NCI-H2081 (cell line): Measurements from ENCODE around the gene MAF.

Experiments
- DNase-seq, 2 experiments: peaks; one replicate each; lab custom pipeline; 2025; lab: John Stamatoyannopoulos, UW

MAF gene

DNA sequence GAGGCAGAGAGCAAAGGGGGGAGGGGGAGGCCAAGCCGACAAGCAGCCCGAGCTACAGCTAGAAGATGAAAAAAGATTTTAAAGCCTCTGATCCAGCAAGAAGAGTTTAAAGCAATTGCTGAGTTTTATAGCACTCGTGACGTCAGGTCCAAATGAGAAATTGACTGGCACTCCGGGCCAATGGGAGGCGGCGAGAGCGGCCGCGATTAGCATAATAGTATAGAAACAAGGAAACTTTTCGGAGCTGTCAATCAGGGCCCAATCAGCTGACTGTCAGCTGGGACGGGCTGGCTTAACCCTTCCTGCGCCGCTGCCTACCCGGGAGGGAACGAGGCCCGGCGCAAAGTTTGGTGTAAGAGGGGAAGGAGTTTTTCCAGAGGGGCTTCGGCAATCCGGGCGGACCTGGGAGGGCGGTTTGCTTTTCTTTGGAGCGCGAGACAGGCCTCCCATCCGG lies at the start of gene MAF:
Gene MAF, minus strand, starts transcription at position 100 of the 454 bp plus-strand sequence. CDS start 835 bp downstream, outside the sequence.
- DNase-seq, result peak; percentile 44 to 80

DNA sequence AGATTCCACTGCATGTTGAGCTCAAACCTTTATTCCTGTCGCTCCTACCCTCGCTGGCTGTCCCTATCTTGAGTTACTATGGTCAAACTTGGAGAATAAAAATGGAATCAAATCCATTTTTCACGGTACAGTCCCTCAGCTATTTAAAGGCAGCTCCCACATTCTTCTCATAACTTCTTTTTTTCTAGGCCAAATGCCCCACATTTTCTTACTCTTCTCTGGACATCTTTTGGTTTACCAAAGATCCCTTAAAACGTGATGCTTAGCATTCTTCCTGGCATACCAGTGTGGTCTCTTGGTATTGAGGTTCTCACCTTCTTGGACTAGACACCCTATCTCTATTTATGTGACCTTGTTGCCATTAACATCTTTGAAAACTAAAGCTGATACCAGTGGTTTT lies 48.3 kb upstream of the MAF start:
- DNase-seq, result no peak

DNA sequence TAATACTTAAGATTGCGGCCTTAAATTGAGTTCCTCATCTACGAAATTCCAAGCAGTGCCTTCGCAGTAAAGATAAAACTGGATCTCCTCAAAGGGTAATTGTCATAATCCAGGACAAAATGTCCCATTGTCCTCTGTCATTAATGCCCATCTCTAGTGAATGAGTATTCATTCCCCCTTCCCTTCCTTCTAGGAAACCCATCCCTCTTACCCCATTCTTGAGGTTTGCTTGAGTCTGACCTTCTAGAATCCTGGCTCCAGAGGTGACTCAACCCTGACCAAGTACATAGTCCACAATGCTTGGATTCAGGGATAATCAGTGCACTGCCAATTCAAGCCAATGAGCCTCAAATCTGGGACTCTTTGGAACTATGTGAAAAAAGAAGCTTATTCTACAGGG lies 47.0 kb upstream of the MAF start:
- no peak for DNase-seq

GRCh38 chr16:79645701-79646100 lies 45.2 kb upstream of the MAF start:
- no peak for DNase-seq

GRCh38 chr16:79644971-79645667 lies 44.6 kb upstream of the MAF start:
- no peak for DNase-seq

- DNase-seq, result no peak
These were observed 42.1 kb upstream of the MAF start for GRCh38 chr16:79642652-79643051.

DNA sequence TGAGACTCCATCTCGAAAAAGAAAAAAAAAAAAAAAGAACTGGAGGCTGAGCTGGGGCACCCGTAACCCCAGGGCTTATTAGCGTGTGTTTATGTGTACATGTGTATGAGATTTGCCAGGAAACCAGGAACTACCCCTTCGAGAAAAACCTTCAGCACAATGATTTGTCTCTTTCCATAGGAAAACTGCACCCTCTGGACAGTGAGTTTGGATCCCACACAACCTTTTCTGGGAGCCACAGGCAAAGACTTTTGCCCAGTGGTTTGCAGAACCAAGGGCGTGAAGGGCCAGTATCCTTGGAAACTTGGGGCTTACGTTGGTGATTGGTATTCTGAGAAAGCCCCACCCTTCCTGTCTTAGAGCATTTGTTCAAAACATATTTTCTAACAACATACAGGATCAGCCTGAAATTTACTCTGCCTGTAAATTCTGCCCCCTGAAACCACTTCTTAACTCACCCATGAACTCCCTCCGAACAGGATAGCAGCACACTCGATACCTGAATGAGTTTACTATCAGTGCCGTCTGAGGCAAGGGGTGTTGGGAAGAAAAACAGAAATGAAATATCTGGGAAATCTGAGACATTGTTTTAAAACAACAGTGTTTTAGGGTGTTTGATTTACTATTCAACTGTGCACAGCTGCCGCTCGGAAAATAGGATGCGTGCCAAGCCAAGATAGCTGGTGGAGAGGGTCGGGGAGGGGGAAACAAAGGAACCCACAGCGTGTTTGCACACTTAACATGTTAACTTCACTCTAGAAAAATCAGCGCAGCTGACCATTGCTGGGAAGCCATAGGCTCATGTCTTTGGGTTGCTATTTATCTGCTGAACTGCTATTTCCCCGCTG lies 40.2 kb upstream of the MAF start:
- peak; percentile 48 to 75 for DNase-seq

DNA sequence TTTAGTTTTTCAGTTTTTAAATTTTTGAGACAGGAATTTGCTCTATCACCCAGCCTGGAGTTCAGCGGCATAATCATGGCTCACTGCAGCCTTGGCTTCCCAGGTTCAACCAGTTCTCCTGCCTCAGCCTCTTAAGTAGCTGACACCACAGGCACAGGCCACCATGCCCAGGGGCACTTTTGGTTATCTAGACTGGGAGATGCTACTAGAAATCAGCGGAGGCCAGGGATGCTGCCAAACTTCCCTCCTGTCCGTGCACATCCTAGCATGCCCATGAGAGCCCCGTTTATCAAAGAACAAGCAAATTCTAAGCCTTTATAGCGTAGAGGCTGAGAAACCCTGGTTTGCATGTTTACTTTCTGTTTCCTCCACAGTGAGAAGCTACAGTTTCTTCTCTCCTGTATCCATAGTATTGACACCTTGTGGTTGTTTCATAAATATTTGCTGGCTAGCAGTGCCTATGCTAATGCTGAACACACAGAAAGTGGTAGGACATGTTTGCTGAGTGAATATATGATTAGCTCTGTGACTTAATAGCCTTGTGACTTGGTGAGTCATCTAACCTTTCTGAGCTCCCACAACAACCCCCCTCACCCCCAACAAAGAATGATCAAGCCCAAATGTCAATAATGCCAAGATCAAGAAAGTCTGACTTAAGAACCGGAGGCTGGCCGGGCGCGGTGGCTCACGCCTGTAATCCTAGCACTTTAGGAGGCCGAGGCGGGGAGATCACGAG lies 39.2 kb upstream of the MAF start:
- DNase-seq, result no peak

- DNase-seq, result no peak
These were observed 37.8 kb upstream of the MAF start for GRCh38 chr16:79638386-79638785.

GRCh38 chr16:79635488-79635887 lies 35.0 kb upstream of the MAF start:
- DNase-seq, result no peak

GRCh38 chr16:79634298-79634697 lies 33.8 kb upstream of the MAF start:
- DNase-seq, result no peak

DNA sequence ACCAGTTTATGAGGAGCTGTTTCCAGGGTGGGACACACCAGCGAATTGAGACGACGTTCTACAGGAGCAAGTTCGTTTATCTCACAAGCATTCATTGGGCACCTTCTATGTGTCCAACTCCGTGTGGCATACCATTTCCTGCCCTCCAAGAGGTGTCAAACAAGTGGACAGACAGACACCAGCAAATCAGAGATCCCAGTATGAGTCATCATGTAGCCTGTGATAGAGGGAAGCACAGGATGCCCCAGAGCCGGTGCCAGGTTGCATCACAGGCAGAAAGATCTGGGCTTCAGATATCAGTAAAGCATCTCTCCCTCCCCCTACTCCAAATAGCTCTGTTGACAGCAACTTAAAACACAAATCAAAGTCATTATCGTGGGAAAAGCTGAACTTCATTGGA lies 31.8 kb upstream of the MAF start:
- no peak for DNase-seq

DNA sequence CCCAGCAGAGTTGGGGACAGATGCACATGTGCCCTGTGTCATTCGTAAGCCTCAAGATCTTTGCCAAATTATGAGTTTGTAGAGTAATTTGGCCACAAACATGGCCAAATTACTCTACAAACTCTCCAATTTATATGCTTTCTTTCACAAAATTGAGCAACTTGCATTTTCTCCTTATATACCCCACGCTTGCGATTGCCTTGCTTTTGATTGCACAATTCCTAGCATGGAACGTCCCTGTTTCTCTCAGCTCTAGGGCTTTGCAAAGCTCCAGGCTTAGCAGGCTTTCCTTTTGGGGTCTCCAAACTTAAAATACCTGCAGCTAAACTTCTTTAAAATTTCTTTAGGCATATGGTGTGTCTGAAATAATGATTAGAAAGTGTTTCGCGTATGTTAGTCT lies 28.5 kb upstream of the MAF start:
- DNase-seq, result no peak

- no peak for DNase-seq
These were observed 28.0 kb upstream of the MAF start for GRCh38 chr16:79628501-79628975.

GRCh38 chr16:79627092-79627491 lies 26.6 kb upstream of the MAF start:
- DNase-seq, result no peak

DNA sequence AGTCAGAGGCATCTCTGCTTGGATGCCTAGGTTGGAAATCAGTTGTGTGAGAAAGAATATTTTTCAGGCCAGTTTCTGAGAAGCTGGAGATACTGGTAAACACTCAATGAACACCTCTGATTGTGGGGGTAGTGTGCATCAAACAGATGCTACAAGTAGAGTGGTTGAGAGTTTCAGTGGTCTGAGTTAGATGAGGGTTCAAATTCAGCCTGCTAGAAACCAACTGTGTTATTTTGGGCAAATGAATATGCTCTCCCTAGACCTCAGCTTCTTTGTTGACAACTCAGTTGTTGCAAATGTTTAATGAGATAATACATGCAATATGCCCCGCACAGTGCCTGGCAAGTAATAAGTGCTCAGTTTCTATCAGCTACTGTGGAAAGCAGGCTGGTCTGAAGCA lies 25.2 kb upstream of the MAF start:
- no peak for DNase-seq

GRCh38 chr16:79623824-79624223 lies 23.3 kb upstream of the MAF start:
- no peak for DNase-seq

GRCh38 chr16:79623062-79623461 lies 22.5 kb upstream of the MAF start:
- DNase-seq, result no peak

- no peak for DNase-seq
These were observed 20.5 kb upstream of the MAF start for GRCh38 chr16:79621027-79621426.

DNA sequence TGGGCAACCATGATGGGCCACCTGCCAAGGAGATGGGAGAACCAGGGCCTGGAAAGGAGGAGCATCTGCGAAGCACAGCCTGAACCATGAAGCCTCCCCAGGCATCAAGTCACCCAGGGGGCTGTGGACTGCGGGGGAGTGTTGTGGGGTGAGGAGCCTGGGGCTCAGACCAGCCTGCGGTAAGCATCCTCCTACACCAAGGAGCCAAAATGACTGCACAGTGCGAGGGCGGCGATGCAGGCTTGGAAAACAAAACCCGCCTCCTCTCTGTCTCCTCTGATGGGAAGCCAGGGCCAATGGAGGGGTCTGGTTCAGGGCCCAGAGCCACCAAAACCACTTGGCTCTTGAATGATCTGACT lies 18.1 kb upstream of the MAF start:
- no peak for DNase-seq

DNA sequence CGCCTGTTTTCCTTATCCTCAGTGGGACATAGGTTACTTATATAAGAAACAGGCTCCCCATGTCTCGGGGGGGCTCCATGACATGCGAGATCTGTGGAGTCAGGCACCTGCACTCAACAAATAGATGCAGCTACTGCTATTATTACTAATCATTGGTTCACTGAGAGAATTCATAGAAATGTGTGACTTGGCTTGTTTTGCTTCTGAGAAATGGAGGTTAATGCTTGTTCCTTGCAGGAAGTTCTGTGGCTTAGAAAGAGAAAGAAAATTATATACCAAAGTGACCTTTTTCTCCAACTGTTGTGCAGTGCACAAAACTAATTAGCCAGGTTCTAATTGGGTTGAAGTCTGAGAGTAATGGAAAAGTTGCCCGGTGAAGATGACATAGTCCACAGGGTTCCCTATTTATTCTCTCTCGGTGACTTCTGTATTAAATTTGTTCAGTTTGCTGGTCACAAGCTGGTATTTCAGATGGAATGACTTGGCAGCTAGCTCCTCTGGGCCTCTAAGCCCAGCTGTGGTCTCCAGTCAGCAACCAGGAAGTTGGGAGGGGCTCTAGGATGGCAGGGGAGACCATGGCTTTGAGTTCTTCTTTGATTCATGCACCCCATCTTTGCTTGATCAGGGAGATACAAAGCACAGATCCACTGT lies 17.6 kb upstream of the MAF start:
- DNase-seq, result no peak

DNA sequence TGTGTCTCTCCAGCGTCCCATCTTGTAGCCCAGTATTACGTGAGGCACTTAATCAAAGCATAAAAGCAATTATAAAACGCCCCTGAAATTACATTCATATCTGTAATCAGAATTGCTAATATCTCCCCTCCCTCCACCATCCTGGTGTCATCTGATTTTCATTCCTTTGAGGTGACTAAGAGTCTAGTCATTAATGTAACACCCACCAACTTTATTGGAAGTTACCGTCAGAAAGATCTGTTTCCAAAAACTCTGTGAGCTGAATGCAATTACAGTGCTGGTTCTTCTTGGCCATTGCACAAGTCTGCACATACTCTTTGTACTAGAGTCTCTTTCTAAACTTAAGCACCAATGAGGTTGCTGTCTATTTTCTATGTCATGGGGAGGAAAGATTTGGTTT lies 12.5 kb upstream of the MAF start:
- no peak for DNase-seq
